A549 (cell line): ENCODE measurements around the gene AOAH. TPM values are rescaled to one million over a fixed set of nuclear protein-coding genes. Genes with fewer than 3 reads are reported as not detected.
"Not testable (repeated sequence)": the region's sequence is repeated elsewhere in the genome, so short reads cannot be mapped to it uniquely, and the experiment has no call there.

Source experiments
- ATAC-seq, 2 experiments: fragments of 200-7000 bp in 1 of 2; fragments of >200 bp in 1 of 2; cut with Nextera tagmentation in 1 of 2; cut with Tn5 transposase in 1 of 2; 3 replicates each; pipeline versions ENCODE4 v1.8.0 to v1.9.1; 2018 to 2020; ENCODE audit warnings: mild to moderate bottlenecking in 1 of 2, moderate library complexity in 1 of 2
- CTCF ChIA-PET: fragments of 300-600 bp; sonication (Branson Sonifier 250); formaldehyde crosslinking; extraction: SDS; loops from one replicate; lab custom pipeline; 2021; ENCODE audit warnings: antibody characterized with exemption, inconsistent platforms; lab: Yijun Ruan, JAX
- POLR2A ChIA-PET: fragments of 350-600 bp; formaldehyde crosslinking; extraction: SDS; loops from one replicate; lab custom pipeline; 2021; ENCODE audit warnings: antibody characterized with exemption, inconsistent platforms; lab: Yijun Ruan, JAX
- DNase-seq, 2 experiments: peaks; one replicate each; pipeline versions ENCODE4 v3.0.0 to v3.0.0-alpha.2; 2011 to 2016; ENCODE audit warnings: low read depth in 1 of 2, low spot score in 1 of 2
- FAIRE-seq: peaks from 2 replicates; lab custom pipeline; 2011; peaks lifted over from hg19 to GRCh38; lab: Jason Lieb, UNC
- H3K27ac ChIP-seq, 2 experiments: fragments of >200 bp; sonication (Bioruptor Twin); formaldehyde crosslinking; 3 replicates each; pipeline ENCODE4 v1.5.1; 2016 to 2017
- H3K4me1 ChIP-seq: fragments of >200 bp; sonication (Bioruptor Twin); formaldehyde crosslinking; 3 replicates; pipeline ENCODE4 v1.6.1; 2016
- H3K4me2 ChIP-seq: fragments of >200 bp; sonication (Bioruptor Twin); formaldehyde crosslinking; 3 replicates; pipeline ENCODE4 v1.6.1; 2016
- H3K4me3 ChIP-seq: fragments of >200 bp; sonication (Bioruptor Twin); formaldehyde crosslinking; 3 replicates; pipeline ENCODE4 v1.5.1; 2016
- H3K9me3 ChIP-seq: fragments of >200 bp; sonication (Bioruptor Twin); formaldehyde crosslinking; 3 replicates; pipeline ENCODE4 v1.6.1; 2016
- ATOH8 ChIP-seq: fragments of 250-450 bp; sonication (Bioruptor Pico); IDR thresholded peaks from 2 replicates; pipeline ENCODE4 v1.5.0; 2020; ENCODE audit warnings: low read depth, mild to moderate bottlenecking, moderate library complexity
- CBX2 ChIP-seq: fragments of 200-600 bp; sonication (generic); IDR thresholded peaks from 2 replicates; pipeline ENCODE4 v1.6.1; 2016; ENCODE audit warnings: low read depth, mild to moderate bottlenecking, borderline replicate concordance
- FOSL2 ChIP-seq, 2 experiments: fragments of 450-650 bp in 1 of 2; fragments of >200 bp in 1 of 2; sonication (Bioruptor Twin) in 1 of 2; formaldehyde crosslinking; IDR thresholded peaks; 2 replicates each; pipeline versions ENCODE4 v1.5.0 to v1.6.1; 2016 to 2020; ENCODE audit warnings: mild to moderate bottlenecking in 1 of 2, moderate library complexity in 1 of 2
- HDAC2 ChIP-seq: fragments of 200-600 bp; sonication (generic); IDR thresholded peaks from 2 replicates; pipeline ENCODE4 v1.6.1; 2016
- HOXA7 ChIP-seq: fragments of 250-450 bp; sonication (Bioruptor Pico); IDR thresholded peaks from 2 replicates; pipeline ENCODE4 v1.5.0; 2020; ENCODE audit warnings: mild to moderate bottlenecking, moderate library complexity
- HOXB13 ChIP-seq: fragments of 250-450 bp; sonication (Bioruptor Pico); IDR thresholded peaks from 2 replicates; pipeline ENCODE4 v1.5.0; 2020; ENCODE audit warnings: low read depth, mild to moderate bottlenecking, moderate library complexity
- JUN ChIP-seq, 2 experiments: fragments of >200 bp; sonication (Bioruptor Twin); formaldehyde crosslinking; IDR thresholded peaks; 2 replicates in 1 of 2; 3 replicates in 1 of 2; pipeline ENCODE4 v1.6.1; 2016 to 2017
- KDM5A ChIP-seq: fragments of 200-600 bp; sonication (generic); IDR thresholded peaks from 2 replicates; pipeline ENCODE4 v1.6.1; 2016; ENCODE audit warnings: antibody characterized with exemption, mild to moderate bottlenecking
- MAFK ChIP-seq: fragments of 450-650 bp; IDR thresholded peaks from 2 replicates; pipeline ENCODE4 v1.6.1; 2014; ENCODE audit not compliant: partially characterized antibody
- MAZ ChIP-seq: fragments of 150-350 bp; IDR thresholded peaks from 2 replicates; pipeline ENCODE4 v1.6.1; 2014; ENCODE audit warnings: antibody characterized with exemption, low read depth, low read length, borderline replicate concordance
- MYC ChIP-seq: IDR thresholded peaks from 2 replicates; pipeline ENCODE4 v1.6.1; 2012; ENCODE audit warnings: mild to moderate bottlenecking, inconsistent platforms, low read length, improper control_type of control experiment, borderline replicate concordance
- NFE2L2 ChIP-seq: fragments of 150-350 bp; conservative IDR thresholded peaks from 2 replicates; pipeline ENCODE4 v1.6.1; 2014; ENCODE audit warnings: low read length
- NPAS2 ChIP-seq: fragments of 250-450 bp; sonication (Bioruptor Pico); IDR thresholded peaks from 2 replicates; pipeline ENCODE4 v1.8.0; 2022; ENCODE audit warnings: mild to moderate bottlenecking, moderate library complexity, borderline replicate concordance
- PHF8 ChIP-seq: fragments of 200-600 bp; sonication (generic); IDR thresholded peaks from 2 replicates; pipeline ENCODE4 v1.6.1; 2016; ENCODE audit warnings: low read depth, mild to moderate bottlenecking, antibody characterized with exemption, moderate library complexity, borderline replicate concordance
- POLR2AphosphoS2 ChIP-seq: conservative IDR thresholded peaks from 2 replicates; pipeline ENCODE4 v1.6.1; 2012; ENCODE audit warnings: low read length, improper control_type of control experiment, inconsistent platforms
- RNF2 ChIP-seq: fragments of 200-600 bp; sonication (generic); IDR thresholded peaks from 2 replicates; pipeline ENCODE4 v1.6.1; 2016; ENCODE audit warnings: low read depth, mild to moderate bottlenecking, antibody characterized with exemption, moderate library complexity, borderline replicate concordance
- SMC3 ChIP-seq: fragments of >200 bp; sonication (Bioruptor Twin); formaldehyde crosslinking; IDR thresholded peaks from 3 replicates; pipeline ENCODE4 v1.6.1; 2018; ENCODE audit warnings: inconsistent platforms
- WGBS: methylation state at CpG from one replicate; pipeline ENCODE4 v1.1.6; 2017; ENCODE audit errors: missing lambda C conversion rate; 5-methylcytosine and 5-hydroxymethylcytosine counted together
- polyA plus RNA-seq, 4 experiments: library from polyadenylated mRNA; depleted of rRNA in 3 of 4; stranded (reverse); fragments of >200 nt; fragmentation: RNase III in 1 of 4; extraction: RNeasy Plus Mini Kit Qiagen cat#74134 plus additional on column Dnase treatment in 1 of 4; gene quantifications; 2 replicates in 3 of 4; 3 replicates in 1 of 4; pipeline ENCODE4 v1.2.3, GENCODE V29; 2011 to 2017

Gene AOAH
- polyA plus RNA-seq, 2 of the 4 experiments (the other 2 are of a cell fraction), result 0.09 TPM; not detected in 1

DNA sequence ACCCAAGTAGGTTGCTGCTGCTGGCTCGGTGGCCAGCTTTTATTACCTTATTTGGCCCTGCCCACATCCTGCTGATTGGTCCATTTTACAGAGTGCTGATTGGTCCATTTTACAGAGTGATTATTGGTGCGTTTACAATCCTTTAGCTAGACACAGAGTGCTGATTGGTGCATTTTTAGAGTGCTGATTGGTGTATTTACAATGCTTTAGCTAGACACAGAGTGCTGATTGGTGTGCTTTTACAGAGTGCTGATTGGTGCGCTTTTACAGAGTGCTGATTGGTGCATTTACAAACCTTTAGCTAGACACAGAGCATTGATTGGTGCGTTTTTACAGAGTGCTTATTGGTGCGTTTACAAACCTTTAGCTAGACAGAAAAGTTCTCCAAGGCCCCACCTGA, 219.7 kb downstream of the AOAH start:
- DNase-seq, FAIRE-seq, H3K4me1 ChIP-seq, H3K4me2 ChIP-seq, H3K27ac ChIP-seq, H3K9me3 ChIP-seq, ATAC-seq, POLR2A ChIA-PET, H3K4me3 ChIP-seq: not testable (repeated sequence)
- CTCF ChIA-PET, result interaction anchor here (0.5 to 2.0 kb wide), 4 partner anchors 11 to 97 kb away, joined by 3 to 9 read pairs (median 3); no protein-coding TSS in a partner anchor
- peak; percentile 64 for TF ChIP-seq MAFK
- 77% methylated on average over 5 of the region's 5 CpGs for WGBS

DNA sequence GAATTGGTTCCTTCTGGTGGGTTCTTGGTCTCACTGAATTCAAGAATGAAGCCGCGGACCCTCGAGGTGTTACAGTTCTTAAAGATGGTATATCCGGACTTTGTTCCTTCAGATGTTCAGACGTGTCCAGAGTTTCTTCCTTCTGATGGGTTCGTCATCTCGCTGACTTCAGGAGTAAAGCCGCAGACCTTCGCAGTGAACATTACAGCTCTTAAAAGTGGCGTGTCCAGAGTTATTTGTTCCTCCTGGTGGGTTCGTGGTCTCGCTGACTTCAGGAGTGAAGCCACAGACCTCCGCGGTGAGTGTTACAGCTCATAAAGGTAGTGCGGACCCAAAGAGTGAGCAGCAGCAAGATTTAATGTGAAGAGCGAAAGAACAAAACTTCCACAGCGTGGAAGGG, 220.1 kb downstream of the AOAH start:
- ATAC-seq, FAIRE-seq, H3K4me1 ChIP-seq, H3K27ac ChIP-seq, H3K4me2 ChIP-seq, H3K4me3 ChIP-seq, H3K9me3 ChIP-seq, DNase-seq, POLR2A ChIA-PET: not testable (repeated sequence)
- CTCF ChIA-PET, result interaction anchor here (0.9 to 2.0 kb wide), 3 partner anchors 10 to 98 kb away, joined by 3 to 9 read pairs (median 3); no protein-coding TSS in a partner anchor
- WGBS, result 82% methylated on average over 17 of the region's 17 CpGs

- Histone ChIP-seq H3K4me1 (no peaks in the 10 kb centered on the region), H3K4me3 (no peak overlapping the region), H3K9me3 (no peaks in the 10 kb centered on the region), H3K27ac (no peak overlapping the region), H3K4me2 (no peak overlapping the region)
- 19% methylated on average over 4 of the region's 4 CpGs for WGBS
- ChIA-PET CTCF (interaction anchor here (1.2 to 20.0 kb wide), 4 partner anchors 10 to 702 kb away, joined by 3 to 261 read pairs (median 3); no protein-coding TSS in a partner anchor), POLR2A (no interaction called here)
- TF ChIP-seq NPAS2 (CRISPR knock-in tag), result no peak
- TF ChIP-seq NFE2L2, result no peak
- TF ChIP-seq HOXB13 (CRISPR knock-in tag), result no peak
- TF ChIP-seq SMC3, result no peak
- FAIRE-seq (no peak), DNase-seq (no peak), ATAC-seq (no peak)
These were observed 226.5 kb downstream of the AOAH start for GRCh38 chr7:36497775-36498174.

GRCh38 chr7:36497176-36497575, 227.1 kb downstream of the AOAH start:
- POLR2A ChIA-PET, H3K4me2 ChIP-seq, ATAC-seq, H3K27ac ChIP-seq, DNase-seq, H3K4me1 ChIP-seq, H3K4me3 ChIP-seq, H3K9me3 ChIP-seq, FAIRE-seq: not testable (repeated sequence)
- CTCF ChIA-PET, result interaction anchor here (0.9 to 20.0 kb wide), 3 partner anchors 10 to 470 kb away, joined by 3 to 261 read pairs (median 14); no protein-coding TSS in a partner anchor
- 67% methylated on average over 6 of the region's 6 CpGs for WGBS

GRCh38 chr7:36496576-36496975, 227.7 kb downstream of the AOAH start:
- H3K9me3 ChIP-seq, result no peaks in the 10 kb centered on the region
- H3K4me3 ChIP-seq, result no peak overlapping the region
- DNase-seq (no peak), FAIRE-seq (no peak), ATAC-seq (no peak)
- H3K4me2 ChIP-seq, result no peak overlapping the region
- ChIA-PET CTCF (interaction anchor here (0.9 to 20.0 kb wide), 3 partner anchors 9 to 471 kb away, joined by 3 to 261 read pairs (median 14); no protein-coding TSS in a partner anchor), POLR2A (no interaction called here)
- H3K27ac ChIP-seq, result no peak overlapping the region
- no peaks in the 10 kb centered on the region for H3K4me1 ChIP-seq
- TF ChIP-seq HDAC2 (no peak), CBX2 (no peak), KDM5A (no peak), HOXA7 (no peak), ATOH8 (CRISPR knock-in tag) (no peak), NPAS2 (CRISPR knock-in tag) (no peak), HOXB13 (CRISPR knock-in tag) (no peak), RNF2 (no peak), PHF8 (no peak), MAZ (no peak), MYC (no peak), FOSL2 (IDR thresholded peaks at IDR 0.05) (no peak), FOSL2 (CRISPR knock-in tag; IDR thresholded peaks at IDR 0.05) (no peak), POLR2AphosphoS2 (no peak), MAFK (no peak), JUN (IDR thresholded peaks at IDR 0.05) (no peak)
- 71% methylated on average over 6 of the region's 6 CpGs for WGBS
